Activated T-cell treated with anti-CD3 and anti-CD28 coated beads for 48 hours (primary cell): Measurements from ENCODE around the gene ANKRD6.

ENCODE experiments used
- DNase-seq: peaks from one replicate; pipeline ENCODE4 v3.0.0-alpha.2; 2020; ENCODE audit warnings: low read depth

ANKRD6 gene

DNA sequence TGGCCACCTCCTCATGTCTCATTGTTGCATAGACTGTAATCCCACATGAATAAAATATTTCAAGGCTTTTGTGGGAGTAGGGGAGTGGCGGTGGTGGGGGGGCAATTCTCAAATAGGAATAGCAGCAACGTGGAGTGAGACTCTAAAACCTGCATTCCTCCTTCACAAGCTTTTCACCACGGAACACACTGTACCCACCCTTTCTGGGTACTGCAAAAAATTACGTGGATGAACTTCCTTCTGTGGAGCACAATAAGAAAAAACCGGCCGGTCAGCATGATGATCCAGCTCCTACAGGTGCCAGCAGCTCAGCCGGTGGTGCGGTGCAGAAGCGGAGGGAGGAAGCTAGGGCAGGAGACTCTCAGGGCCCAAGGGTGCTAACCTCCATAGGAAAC lies 19.9 kb upstream of the ANKRD6 start:
- no peak for DNase-seq

DNA sequence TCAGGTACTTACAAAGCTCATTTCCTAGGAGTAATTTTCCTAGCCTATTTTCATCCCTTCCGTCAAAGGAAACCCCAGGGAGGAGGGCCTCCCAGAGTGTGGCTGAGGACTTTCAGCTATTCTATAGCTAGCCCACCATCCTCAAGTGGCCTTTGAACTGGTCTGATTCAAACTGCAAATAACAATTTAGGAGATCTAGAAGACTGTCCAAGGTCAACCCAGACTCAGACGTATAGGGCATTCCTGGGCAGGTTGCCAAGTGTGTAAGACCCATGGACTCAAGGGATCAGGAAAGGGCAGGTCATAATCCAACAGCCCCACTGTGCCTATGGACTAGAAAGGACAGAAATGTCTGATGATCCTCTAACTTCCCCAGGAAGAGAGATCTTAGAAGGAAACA lies 18.7 kb upstream of the ANKRD6 start:
- DNase-seq, result no peak

DNA sequence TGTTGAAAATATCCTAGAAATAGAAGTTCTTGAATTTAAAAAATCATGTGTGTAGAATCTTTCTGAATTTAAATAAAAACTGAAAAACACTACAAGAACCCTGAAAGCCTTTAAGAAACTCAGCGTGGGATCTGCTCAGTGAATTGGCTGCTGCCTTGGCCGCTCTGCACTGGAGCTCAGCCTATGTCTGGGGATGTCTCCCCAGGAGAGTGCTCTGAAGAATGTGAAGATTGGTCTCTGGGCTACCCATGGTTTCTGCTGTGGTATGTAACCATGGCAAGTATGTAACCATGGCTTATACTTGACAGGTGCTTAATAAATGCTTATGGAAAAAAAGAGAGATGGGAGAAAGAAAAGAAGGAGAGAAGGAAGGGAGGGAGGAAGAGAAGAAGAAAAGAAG lies 17.8 kb upstream of the ANKRD6 start:
- no peak for DNase-seq

DNA sequence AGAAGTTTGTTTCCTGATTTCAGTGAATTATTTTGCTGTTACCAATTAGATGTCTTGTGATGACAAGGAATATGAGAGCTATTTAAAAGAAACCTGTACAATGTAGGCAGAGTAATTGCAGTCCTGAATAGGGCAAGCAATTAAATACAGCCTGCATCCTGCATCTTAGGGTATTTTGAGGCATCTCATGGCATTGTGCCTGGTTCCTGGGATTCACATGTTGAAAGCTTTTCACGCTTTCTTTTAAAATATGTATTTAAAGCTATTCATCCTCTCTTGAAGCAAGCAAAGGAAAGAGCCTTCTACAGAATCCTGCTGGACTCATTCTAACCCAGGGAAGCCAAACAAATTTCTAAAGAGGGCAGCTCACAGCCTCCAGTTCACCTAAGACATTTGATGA lies 16.2 kb upstream of the ANKRD6 start:
- no peak for DNase-seq

DNA sequence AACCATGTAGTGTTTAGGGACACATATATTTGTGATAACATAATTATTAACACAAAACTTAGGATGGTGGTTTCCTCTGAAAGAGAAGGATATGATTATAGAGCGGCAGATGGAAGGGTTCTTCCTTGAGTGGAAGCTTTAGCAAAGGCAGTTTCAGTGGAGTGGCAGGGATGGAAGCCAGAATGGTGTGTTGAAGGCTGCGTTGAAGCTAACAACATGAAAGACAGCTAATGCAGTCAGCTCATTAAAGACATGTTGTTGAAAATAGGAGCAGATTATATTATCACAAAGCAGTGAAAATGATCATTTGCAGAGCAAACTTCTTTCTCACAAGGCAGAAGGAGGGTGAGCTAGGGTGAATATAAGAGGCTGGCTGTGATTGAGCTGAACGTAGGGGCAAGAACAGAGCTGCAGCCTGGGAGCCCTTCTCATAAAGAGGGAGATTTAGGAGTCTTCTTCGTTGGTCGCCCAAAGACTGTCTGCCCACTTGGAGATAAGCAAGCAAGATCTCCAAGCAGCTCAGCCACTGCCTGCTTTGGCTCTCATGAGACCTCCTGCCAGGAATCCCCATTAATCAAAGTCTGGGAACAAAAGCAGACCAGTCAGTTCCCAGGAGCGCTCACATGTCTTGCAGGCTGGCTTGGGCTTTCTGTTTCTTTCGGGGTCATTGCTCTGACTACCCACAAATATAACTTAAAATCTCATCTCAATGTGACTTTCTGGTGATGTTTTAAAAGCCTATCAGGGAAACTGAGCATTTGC lies 2.6 kb upstream of the ANKRD6 start:
- DNase-seq, result no peak

DNA sequence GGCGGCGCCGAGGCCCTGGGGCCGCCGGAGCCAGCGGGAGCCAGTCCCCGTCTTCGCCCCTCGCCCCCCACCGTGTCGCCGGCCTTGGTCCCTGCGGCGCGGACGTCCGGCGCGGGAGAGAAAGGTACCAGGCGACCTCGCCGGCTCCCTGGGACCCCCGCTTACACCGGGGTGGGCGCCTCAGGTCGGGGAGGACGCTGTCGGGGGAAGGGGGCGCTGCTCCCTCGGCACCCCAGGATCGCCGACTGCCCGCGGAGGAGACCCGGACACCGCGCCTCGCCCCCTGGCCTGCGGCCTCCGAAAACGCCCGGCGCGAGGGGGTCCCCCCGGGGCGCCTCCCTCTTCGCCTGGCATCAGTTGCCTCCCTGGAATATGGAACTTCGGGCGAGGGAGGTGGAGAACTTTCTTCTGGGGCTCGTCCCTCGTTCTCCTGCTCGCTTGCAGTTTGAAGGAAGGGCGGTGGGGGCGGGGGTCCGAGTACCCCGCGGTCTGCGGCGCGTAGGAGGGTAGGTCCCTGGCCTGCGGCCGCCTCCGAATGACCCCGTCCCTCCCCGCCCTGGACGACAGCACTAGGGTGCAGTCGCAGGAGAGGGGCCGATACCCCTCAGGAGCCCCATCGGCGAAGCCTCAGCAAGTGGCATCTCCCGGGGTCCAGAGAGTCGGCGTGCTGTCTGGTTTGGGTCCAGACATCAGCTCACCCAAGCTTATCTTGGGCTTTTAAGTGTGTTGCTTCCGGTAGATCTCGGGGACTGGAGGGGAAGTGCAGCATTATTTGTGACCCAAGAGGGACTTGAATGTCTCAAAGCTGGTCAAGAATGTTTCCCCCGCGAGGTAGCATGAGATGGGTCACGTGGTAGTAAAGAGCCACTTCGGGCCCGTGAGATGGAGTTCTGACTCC lies 549 bp downstream of the ANKRD6 start:
- no peak for DNase-seq

DNA sequence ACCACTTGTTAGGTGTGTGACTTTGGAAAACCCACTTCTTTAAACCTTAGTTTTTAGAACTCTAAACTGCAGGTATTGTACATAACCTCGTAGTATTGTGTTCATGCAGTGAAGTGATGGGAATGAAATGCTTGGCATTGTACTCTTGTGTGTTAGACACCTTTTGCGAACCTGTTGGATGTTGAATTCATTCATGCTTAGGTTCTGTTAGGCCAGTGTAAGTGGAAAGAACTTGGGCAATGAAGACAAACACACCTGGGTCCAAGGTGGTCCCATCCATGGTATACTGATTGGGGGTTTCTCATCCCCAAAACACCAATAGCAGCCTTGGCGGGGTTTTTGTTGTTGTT lies 1.2 kb downstream of the ANKRD6 start:
- DNase-seq, result no peak

DNA sequence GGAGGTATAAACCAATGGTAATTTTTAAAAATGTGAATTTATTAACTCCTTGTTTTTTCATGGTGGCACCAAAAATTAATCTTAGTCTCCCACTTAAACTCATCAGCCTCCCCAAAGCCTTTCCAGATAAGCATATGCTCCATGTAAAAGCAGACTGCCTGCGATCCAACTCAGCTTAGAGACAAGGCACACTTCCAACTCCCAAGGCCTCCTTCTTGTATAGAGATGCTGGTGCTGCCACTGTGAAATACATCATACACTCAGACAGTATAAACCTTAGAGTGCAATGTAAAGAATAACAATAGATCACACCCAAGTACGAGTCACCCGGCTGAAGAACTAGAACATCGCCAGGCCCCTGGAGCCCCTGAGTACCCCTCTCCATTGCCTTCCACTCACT lies 2.0 kb downstream of the ANKRD6 start:
- DNase-seq, result no peak

DNA sequence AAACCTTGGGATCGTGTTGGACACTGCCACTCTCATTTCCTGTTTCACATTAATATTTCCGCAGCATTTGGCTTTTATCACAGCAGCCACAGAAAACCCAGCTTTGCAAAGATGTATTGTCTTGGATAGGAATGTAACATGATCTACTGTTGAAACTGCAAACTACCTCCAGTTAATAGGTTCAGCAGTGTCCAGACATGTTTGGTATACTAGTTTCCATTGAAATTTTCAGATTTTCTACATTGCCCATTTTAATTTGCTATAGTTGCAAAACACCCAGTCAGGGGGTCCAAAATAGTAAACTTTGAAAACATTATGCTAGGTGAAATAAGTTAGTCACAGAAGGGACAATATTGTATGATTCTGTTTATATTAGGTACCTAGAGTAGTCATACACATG lies 3.3 kb downstream of the ANKRD6 start:
- no peak for DNase-seq

DNA sequence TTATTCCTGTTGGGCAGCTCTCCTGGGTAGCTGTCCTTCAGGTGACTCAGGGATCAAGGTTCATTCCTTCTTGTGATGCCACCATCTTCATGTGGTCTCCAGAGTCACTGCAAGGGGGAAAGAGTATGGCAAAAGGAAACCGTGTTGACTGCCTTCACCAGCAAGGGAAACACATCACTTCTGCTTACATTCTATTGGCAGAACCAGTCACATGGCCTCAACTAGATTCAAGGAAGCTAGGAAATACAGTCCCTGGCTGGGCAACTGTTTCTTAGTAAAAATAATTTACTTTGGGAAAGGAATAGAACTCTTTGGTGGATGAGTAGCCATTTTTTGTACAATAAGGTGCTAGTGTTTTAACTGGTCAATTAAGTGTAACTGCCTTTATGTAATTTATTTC lies 5.3 kb downstream of the ANKRD6 start:
- no peak for DNase-seq

DNA sequence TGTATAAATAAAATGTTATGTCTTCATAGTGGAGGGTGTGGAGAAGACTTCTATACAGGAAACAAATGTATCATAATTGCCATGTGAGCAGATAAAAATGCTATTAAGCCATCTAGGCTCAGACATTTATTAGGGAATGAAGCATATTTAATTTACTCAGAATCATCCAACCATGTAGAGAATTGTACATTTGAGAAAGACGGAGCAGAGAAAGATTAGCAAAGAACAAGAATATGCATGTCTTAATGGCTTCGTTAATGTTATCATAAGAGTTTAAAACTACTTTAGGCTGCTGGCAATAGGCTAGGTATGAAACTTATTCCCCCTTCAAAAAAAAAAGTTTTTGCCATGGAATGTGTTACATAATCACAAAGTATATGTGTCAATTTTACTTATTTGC lies 6.1 kb downstream of the ANKRD6 start:
- no peak for DNase-seq

DNA sequence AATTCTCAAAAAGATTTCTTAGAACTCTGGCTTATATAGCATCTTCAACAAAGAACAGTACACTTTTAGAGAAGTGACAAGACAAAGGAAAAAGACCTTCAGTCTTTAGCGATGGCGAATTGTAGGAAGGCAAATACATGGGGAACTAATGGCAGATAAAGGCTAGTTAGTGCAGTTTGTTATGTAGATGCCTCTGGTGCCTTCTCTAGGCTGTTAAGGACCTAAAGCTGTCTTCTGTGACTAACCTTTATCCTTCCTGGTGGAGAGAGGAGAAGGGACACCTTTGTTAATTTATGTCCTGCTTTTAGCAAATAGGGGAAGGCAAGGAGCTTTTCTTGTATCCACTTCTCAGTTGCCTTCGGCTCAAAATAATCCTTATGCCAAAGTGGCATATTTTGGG lies 7.2 kb downstream of the ANKRD6 start:
- DNase-seq, result no peak

DNA sequence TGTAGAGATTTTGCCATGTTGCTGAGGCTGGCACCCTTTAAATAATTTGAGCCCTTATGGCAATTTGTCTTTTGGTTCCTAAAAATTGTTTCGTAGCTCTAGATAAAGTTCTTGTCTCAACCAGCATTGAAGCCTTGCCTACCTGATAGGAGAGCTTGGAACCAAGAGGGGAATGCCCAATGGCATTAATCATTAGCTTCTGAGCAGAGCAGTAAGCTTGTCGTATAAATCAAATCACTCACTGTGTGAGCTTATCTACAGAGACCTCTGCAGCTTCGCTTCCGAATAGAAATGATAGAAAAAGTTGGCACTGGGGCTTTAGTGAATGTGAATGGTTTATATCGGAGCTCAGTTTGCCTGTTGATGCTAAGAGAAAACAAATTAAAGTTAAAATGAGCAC lies 10.7 kb downstream of the ANKRD6 start:
- DNase-seq, result no peak

DNA sequence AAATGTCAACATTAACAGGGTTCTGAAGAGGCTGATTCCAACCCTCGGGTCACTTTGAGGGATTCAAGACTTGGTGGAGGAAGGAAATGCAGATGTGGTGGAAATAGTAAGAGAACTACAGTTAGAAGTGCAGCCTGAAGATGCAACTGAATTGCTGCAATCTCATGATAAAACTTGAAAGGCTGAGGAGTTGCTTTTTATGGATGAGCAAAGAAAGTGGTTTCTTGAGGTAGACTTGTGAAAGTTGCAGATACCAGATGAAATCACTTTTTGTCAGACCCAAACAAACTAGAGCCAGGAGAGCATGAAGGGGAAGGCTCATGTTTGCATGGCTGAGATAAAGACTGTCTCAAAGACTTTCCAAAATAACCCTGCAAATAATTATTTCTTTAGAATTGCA lies 16.2 kb downstream of the ANKRD6 start:
- no peak for DNase-seq

DNA sequence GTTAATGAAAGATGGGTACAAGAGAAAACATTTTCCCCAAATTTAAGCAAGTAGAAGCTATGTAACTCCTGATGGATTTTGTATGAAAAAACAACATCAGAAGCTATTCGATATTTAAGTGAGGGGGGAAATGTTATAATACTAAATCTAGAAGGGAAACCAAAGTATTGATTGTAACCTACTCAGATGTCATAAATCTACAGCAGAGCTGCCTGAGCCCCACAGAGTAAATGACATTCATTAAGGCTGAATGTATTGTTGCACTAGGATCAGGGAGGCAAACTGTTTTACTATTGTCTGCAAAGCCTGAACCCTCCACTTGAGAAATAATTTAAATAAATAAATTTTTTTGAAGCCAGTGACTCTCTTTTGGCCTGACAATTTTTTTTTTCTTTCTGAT lies 19.3 kb downstream of the ANKRD6 start:
- DNase-seq, result no peak

DNA sequence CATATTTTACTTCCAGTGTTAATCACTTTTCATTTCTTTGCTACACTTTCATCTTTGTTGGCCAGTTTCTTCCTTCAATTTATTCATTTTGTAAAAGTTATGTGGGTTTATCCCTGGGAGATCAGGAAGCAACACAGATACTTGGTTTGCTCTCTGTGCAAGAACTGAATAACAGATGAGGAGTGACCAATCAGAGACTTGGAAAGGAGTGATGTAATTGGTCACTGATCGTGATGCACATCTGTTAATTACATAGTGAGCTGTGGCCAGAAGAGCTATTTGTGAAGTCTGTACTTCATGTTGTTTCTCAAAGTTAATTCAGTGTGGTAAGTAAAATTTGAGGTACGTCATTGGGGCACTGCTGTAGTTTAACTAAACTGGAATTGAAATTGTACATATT lies 21.3 kb downstream of the ANKRD6 start:
- DNase-seq, result no peak

DNA sequence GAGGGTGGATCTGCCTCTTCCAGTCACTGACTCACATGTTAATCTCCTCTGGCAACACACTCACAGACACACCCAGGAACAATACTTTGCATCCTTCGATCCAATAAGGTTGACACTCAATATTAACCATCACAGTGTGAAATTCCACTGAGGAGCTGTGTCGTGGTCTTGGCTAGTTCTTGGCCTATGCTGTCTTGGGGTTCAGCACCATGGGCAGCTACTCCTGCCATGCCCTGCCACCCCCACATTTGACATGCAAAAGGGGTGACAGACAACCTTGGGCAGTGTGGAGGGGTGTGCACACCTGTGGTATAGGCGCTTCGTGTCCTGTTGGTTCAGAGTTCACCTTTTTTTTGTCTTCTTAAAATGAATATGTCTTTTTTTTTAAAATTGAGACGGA lies 25.8 kb downstream of the ANKRD6 start:
- no peak for DNase-seq

DNA sequence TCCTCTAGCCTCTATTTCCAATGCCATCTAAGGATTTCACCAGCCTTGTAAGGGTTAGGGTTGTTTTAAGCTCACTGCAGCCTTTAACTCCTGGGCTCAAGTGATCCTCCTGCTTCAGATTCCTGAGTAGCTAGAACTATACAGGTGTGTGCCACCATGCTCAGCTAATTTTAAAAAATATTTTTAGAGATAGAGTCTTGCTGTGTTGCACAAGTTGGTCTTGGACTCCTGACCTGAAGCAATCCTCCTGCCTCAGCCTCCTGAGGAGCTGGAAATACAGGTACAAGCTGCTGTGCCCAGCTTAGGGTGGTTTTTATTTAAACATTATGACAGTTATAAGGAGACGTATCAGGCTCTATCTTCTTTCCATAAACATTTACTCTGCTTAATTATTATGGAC lies 26.5 kb downstream of the ANKRD6 start:
- DNase-seq, result no peak

DNA sequence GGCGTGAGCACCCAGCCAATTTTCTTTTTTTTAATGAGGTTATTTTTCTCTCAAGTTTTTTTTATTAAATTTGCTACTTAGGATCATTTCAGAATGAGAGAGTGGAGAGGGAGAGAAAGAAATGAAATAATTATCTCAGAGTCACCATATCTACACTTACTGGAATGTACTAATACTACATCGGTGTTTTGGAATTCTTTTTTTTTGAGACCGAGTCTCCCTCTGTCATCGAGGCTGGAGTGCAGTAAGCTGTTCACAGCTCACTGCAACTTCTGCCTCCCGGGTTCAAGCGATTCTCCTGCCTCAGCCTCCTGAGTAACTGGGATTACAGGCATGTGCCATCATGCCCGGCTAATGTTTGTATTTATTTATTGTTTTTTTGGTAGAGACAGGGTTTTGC lies 27.8 kb downstream of the ANKRD6 start:
- no peak for DNase-seq

DNA sequence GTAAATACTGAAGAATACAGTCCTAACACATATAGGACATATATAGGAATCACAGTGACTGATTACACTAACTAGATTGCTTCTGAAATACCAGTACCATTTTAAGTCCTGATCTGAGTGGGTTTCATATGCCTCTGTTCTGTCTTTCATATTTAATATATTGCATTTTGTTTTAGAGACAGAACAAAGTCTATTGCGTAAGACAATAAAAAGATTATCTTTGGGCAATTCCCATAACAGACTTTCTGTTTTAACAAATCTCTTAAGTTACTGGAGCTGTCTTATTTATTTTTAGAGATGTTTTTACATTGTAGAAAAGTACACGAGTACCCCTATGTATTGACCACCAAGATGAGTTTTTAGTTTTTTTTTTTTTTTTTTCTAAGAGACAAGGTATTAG lies 29.6 kb downstream of the ANKRD6 start:
- no peak for DNase-seq

DNA sequence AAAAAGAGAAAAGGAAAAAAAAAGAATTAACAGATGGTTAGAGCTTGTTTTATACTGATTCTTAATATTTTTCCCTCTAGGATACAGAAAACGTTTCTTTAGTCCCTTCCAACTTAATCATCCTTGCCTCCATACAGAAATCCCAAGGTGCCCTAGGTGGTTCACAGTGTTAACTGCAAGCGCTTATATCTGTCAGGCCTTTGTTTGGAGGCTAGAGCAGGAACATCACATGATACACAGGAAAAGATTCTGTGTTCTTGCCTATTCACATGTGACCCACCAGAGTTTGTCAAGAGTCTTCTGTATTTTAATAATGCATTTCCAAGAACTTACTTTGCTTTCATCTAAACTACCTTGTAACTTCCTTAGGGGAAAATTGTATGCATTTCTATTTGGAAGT lies 31.3 kb downstream of the ANKRD6 start:
- DNase-seq, result no peak

DNA sequence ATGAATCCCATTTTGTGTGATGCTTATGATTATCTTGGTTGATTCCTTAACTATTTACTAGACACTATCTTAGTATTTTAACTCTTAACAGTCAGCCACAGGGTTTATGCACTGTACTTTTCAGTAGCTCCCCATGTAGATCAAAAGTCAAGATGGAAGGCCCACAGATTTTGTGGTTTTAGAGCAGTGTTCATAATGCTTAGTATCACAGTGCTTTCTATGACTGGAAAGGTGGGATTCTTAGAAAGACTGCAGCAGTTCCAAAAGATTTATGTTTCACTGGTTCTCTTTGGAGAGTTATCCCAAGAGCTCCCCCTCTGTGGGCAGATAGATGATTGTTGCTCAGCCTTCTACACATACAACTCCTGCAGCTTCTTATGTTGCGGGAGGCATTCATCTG lies 34.5 kb downstream of the ANKRD6 start:
- no peak for DNase-seq

DNA sequence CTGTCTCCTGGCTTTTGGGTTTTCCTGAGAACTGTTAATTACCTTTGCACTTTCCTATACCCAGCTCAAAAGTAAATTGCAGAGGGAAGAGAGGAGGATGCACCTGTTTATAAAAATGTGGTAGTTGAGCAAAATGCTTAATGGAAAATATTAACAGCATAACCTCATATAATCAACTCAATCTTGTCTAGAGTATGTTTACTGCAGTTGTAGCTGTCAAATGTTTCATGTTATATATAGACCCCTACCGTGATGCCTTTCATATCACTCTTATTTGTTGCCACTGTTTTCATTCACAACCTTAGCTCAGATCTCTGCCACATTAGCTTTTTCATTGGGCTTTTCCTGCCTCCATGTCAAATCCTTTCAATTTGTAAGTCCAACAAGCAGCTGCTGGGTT lies 36.0 kb downstream of the ANKRD6 start:
- DNase-seq, result no peak
